Mesenchymal stem cell (in vitro differentiated cells and primary cell): ENCODE data around the gene SNX15. TPM values are rescaled to one million over a fixed set of nuclear protein-coding genes. Genes with fewer than 3 reads are reported as not detected.
"Not testable (repeated sequence)": the region's sequence is repeated elsewhere in the genome, so short reads cannot be mapped to it uniquely, and the experiment has no call there.

Experiments used
- DNase-seq: peaks from one replicate; pipeline ENCODE4 v3.0.0-alpha.2; 2013
- H2AFZ ChIP-seq: one replicate; pipeline ENCODE4 v1.6.1; 2013; ENCODE audit warnings: low read depth, mild to moderate bottlenecking, control low read depth, inconsistent platforms, low read length, moderate library complexity
- H2AK5ac ChIP-seq: 2 replicates; pipeline ENCODE4 v1.6.1; 2013; ENCODE audit warnings: low read length, moderate library complexity, mild to moderate bottlenecking, inconsistent platforms; ENCODE audit not compliant: severe bottlenecking
- H2BK120ac ChIP-seq: one replicate; pipeline ENCODE4 v1.6.1; 2013; ENCODE audit warnings: low read depth, mild to moderate bottlenecking, inconsistent platforms, low read length, moderate library complexity
- H2BK12ac ChIP-seq, 2 experiments: one replicate each; pipeline ENCODE4 v1.6.1; 2013; ENCODE audit warnings: inconsistent platforms in 2 of 2, low read length in 2 of 2, mild to moderate bottlenecking in 2 of 2, moderate library complexity in 2 of 2, control low read depth in 1 of 2
- H2BK15ac ChIP-seq: one replicate; pipeline ENCODE4 v1.6.1; 2013; ENCODE audit warnings: mild to moderate bottlenecking, low read depth, inconsistent platforms; ENCODE audit not compliant: poor library complexity, severe bottlenecking
- H2BK5ac ChIP-seq: 2 replicates; pipeline ENCODE4 v1.6.1; 2013; ENCODE audit warnings: low read depth, mild to moderate bottlenecking, low read length, control low read depth, inconsistent platforms; ENCODE audit not compliant: poor library complexity, severe bottlenecking
- H3K14ac ChIP-seq, 2 experiments: one replicate each; pipeline ENCODE4 v1.6.1; 2013; ENCODE audit warnings: inconsistent platforms in 2 of 2, low read length in 2 of 2, control low read depth in 1 of 2, mild to moderate bottlenecking in 1 of 2, moderate library complexity in 1 of 2
- H3K18ac ChIP-seq, 2 experiments: one replicate each; pipeline ENCODE4 v1.6.1; 2013; ENCODE audit warnings: inconsistent platforms in 2 of 2, low read length in 2 of 2, control low read depth in 1 of 2, low read depth in 1 of 2, mild to moderate bottlenecking in 1 of 2
- H3K23ac ChIP-seq, 2 experiments: one replicate each; pipeline ENCODE4 v1.6.1; 2013; ENCODE audit warnings: inconsistent platforms in 2 of 2, low read length in 2 of 2, mild to moderate bottlenecking in 2 of 2, moderate library complexity in 2 of 2, control low read depth in 1 of 2
- H3K27ac ChIP-seq: 2 replicates; pipeline ENCODE4 v1.5.1; 2013; ENCODE audit warnings: mild to moderate bottlenecking, moderate library complexity, low read length, control low read depth, inconsistent platforms; ENCODE audit not compliant: poor library complexity, severe bottlenecking
- H3K27me3 ChIP-seq, 2 experiments: 2 replicates each; pipeline versions ENCODE4 v1.6.1 to v1.7.0; 2013; ENCODE audit warnings: low read length in 2 of 2, mild to moderate bottlenecking in 2 of 2, moderate library complexity in 2 of 2, control low read depth in 1 of 2, inconsistent platforms in 1 of 2; ENCODE audit not compliant: control insufficient read depth in 1 of 2, insufficient read depth in 1 of 2
- H3K36me3 ChIP-seq, 2 experiments: 2 replicates each; pipeline versions ENCODE4 v1.6.1 to v1.7.0; 2013; ENCODE audit warnings: low read length in 2 of 2, control low read depth in 1 of 2, inconsistent platforms in 1 of 2, low read depth in 1 of 2, mild to moderate bottlenecking in 1 of 2; ENCODE audit not compliant: insufficient read depth in 2 of 2, control insufficient read depth in 1 of 2
- H3K4ac ChIP-seq, 2 experiments: one replicate each; pipeline ENCODE4 v1.6.1; 2013; ENCODE audit warnings: inconsistent platforms in 2 of 2, low read length in 2 of 2, mild to moderate bottlenecking in 2 of 2, moderate library complexity in 2 of 2, control low read depth in 1 of 2, low read depth in 1 of 2
- H3K4me1 ChIP-seq: 2 replicates; pipeline ENCODE4 v1.6.1; 2013; ENCODE audit warnings: low read depth, low read length, control low read depth; ENCODE audit not compliant: control insufficient read depth, insufficient read depth
- H3K4me2 ChIP-seq: 2 replicates; pipeline ENCODE4 v1.6.1; 2013; ENCODE audit warnings: low read length, mild to moderate bottlenecking, inconsistent platforms; ENCODE audit not compliant: poor library complexity, severe bottlenecking
- H3K4me3 ChIP-seq, 2 experiments: 2 replicates each; pipeline versions ENCODE4 v1.5.1 to v1.7.0; 2013; ENCODE audit warnings: low read length in 2 of 2, mild to moderate bottlenecking in 2 of 2, control low read depth in 1 of 2, low read depth in 1 of 2; ENCODE audit not compliant: insufficient read depth in 1 of 2
- H3K79me1 ChIP-seq: replicated peaks from 2 replicates; pipeline ENCODE4 v1.6.1; 2013; ENCODE audit warnings: mild to moderate bottlenecking, control low read depth, low read length, inconsistent platforms; ENCODE audit not compliant: poor library complexity, severe bottlenecking
- H3K9ac ChIP-seq: 2 replicates; pipeline ENCODE4 v1.7.0; 2013; ENCODE audit warnings: mild to moderate bottlenecking, low read length, moderate library complexity
- H3K9me3 ChIP-seq: 2 replicates; pipeline ENCODE4 v1.7.0; 2013; ENCODE audit warnings: mild to moderate bottlenecking, low read length; ENCODE audit not compliant: control insufficient read depth
- H4K8ac ChIP-seq: one replicate; pipeline ENCODE4 v1.6.1; 2013; ENCODE audit warnings: inconsistent platforms, mild to moderate bottlenecking, low read length, moderate library complexity
- H4K91ac ChIP-seq: one replicate; pipeline ENCODE4 v1.6.1; 2013; ENCODE audit warnings: mild to moderate bottlenecking, low read length, inconsistent platforms
- WGBS: methylation state at CpG from one replicate; pipeline ENCODE4 v1.1.7; 2013; ENCODE audit warnings: mixed read lengths; 5-methylcytosine and 5-hydroxymethylcytosine counted together
- polyA plus RNA-seq, 2 experiments: library from polyadenylated mRNA; stranded (reverse); fragments of 200-250 nt; gene quantifications; one replicate each; pipeline ENCODE4 v1.2.3, GENCODE V29; 2013

SNX15 gene, protein sequence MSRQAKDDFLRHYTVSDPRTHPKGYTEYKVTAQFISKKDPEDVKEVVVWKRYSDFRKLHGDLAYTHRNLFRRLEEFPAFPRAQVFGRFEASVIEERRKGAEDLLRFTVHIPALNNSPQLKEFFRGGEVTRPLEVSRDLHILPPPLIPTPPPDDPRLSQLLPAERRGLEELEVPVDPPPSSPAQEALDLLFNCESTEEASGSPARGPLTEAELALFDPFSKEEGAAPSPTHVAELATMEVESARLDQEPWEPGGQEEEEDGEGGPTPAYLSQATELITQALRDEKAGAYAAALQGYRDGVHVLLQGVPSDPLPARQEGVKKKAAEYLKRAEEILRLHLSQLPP
- polyA plus RNA-seq (2013, experiment 1 of 2), result 18.5 TPM
- 17.5 TPM for polyA plus RNA-seq (2013, experiment 2 of 2)

DNA sequence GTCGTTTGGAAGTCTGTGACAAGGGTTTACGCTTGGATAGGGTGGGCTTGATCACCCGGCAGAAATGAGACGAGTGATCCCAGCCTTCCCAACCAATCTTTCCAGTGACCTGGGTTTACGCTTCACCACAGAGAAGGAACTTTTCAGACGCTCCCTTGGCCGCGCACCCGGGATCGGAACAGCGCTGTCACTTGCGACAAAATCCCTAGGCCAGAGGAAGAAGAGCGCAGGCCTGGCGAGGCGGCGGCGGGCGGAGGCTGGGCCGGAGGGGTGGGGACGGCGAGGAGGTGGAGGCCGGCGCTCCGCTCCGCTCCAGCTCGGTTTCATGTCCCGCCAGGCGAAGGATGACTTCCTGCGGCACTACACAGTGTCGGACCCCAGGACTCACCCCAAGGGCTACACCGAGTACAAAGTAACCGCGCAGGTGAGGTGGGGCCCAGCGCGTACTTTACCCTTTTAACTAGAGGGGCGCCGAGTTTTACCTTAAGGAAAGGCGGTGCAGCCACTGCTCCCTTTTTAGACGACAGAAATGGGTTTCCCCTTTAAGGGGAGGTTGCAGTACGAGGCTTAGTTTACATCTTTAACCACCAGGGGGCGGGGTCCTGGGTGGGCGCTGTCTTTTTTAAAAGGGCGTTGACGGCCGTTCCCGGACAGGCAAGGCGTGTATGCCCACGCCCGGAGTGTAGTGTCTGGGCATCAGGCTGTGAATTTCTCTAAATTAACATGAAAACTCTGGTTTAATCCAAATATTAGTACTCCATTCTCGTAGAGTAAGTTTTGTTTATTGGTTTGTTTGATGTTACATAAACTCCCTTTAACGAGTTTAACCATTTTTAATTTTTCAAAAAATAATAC is at the start of gene SNX15:
TSS of gene SNX15 (plus strand) at position 227 of the 855 bp plus-strand sequence. CDS start at position 326, 99 bp downstream.
- Histone ChIP-seq H4K8ac (peak within 1 kb of the TSS; percentile 95), H2AK5ac (no peak within 1 kb of the TSS), H4K91ac (no peak within 1 kb of the TSS), H3K27me3 (no peaks in the 10 kb centered on the region), H2BK120ac (peak within 1 kb of the TSS; percentile 68), H2BK15ac (peak within 1 kb of the TSS; percentile 99), H3K4me2 (peak within 1 kb of the TSS; percentile 84), H3K14ac (no peak within 1 kb of the TSS), H3K18ac (peak within 1 kb of the TSS; percentile 98 to 99), H3K4ac (peak within 1 kb of the TSS in 1 of 2 experiments; percentile 87), H2BK12ac (peak within 1 kb of the TSS in 1 of 2 experiments; percentile 95), H3K9ac (peak within 1 kb of the TSS; percentile 87), H3K9me3 (no peaks in the 10 kb centered on the region), H3K23ac (peak within 1 kb of the TSS in 1 of 2 experiments; percentile 42), H3K27ac (peak within 1 kb of the TSS; percentile 97), H3K36me3 (peaks cover 13 to 18% of the 10 kb centered on the region in 2 experiments), H3K79me1 (peaks cover 17% of the 10 kb centered on the region), H2BK5ac (no peak within 1 kb of the TSS), H3K4me3 (peak within 1 kb of the TSS; percentile 84), H2AFZ (peak within 1 kb of the TSS; percentile 81), H3K4me1 (peaks cover 2% of the 10 kb centered on the region)
- WGBS, result under 1% methylated on average over 42 of the region's 51 CpGs
- peak; percentile 97 for DNase-seq

DNA sequence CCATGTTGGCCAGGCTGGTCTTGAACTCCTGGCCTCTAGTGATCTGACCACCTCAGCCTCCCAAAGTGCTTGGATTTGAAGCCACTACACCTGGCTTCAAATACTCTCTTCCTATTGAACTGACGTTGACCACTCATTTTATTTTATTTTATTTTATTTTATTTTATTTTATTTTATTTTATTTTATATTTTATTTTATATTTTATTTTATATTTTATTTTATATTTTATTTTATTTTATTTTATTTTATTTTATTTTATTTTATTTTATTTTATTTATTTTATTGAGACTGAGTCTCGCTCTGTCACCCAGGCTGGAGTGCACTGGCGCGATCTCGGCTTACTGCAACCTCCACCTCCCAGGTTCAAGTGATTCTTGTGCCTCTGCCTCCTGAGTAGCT is 43.9 kb upstream of the SNX15 start:
- not testable (repeated sequence) for H2BK12ac ChIP-seq, H4K8ac ChIP-seq, H3K9me3 ChIP-seq, H3K23ac ChIP-seq, H3K27ac ChIP-seq, H3K36me3 ChIP-seq, H2BK5ac ChIP-seq, H4K91ac ChIP-seq, H3K4me3 ChIP-seq, H2AFZ ChIP-seq, H3K27me3 ChIP-seq, H3K18ac ChIP-seq, H3K79me1 ChIP-seq, H2BK120ac ChIP-seq, H3K4me2 ChIP-seq, H3K4me1 ChIP-seq, H2BK15ac ChIP-seq, H2AK5ac ChIP-seq, H3K9ac ChIP-seq, H3K4ac ChIP-seq, H3K14ac ChIP-seq, DNase-seq
- 97% methylated on average over 4 of the region's 5 CpGs for WGBS

DNA sequence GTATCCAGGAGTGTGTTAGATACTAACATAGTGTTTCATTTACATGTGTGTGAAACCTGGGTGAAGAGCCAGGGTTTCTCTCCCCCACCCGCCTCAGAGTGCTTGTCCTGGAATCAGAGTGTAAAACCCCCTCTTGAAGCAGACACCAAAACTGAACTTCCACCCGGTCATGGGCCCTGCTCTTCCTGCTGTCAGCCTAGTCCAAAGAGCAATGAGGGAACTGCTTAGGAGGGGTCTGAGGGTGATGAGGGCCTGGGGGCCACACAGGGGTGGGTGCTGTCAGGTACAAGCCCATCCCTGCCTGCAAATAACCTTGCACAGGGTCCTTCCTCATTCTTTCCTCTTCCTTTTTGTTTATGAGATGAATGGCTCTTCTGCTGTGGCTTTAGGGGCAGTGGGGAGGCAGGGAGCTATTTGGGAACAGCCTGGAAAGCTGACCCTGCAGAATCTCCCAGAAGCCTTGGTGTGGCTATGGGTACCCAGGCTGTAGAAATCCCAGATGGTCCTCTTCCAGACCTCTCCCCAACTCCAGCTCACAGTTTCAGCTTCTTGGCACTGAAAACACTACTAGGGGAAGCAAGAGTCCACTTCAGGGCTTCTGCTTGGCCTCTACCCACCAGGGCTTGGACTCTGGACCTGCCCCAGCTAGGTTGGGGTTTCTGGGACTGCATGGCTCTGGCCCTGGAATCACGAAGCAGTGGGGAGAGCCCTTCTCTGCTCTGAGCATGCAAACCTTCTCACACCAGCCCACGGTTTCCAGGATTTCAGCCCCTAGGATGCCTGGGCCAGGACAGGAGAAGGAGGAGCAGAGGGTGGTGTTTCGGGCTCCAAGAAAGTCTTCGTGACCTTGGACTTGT is 39.0 kb upstream of the SNX15 start:
- Histone ChIP-seq H3K9me3 (no peaks in the 10 kb centered on the region), H2AK5ac (no peak overlapping the region)
- 96% methylated on average over 4 of the region's 6 CpGs for WGBS

More for the DNA sequence above, 39.0 kb upstream of the SNX15 start:
- no peak overlapping the region for H2BK15ac ChIP-seq
- no peak overlapping the region for H3K23ac ChIP-seq
- H3K4ac ChIP-seq, result no peak overlapping the region
- H3K27ac ChIP-seq, result no peak overlapping the region
- H3K4me3 ChIP-seq, result no peak overlapping the region
- no peaks in the 10 kb centered on the region for H3K36me3 ChIP-seq
- H3K9ac ChIP-seq, result no peak overlapping the region
- no peak overlapping the region for H2BK120ac ChIP-seq
- H3K79me1 ChIP-seq, result no peaks in the 10 kb centered on the region
- no peak overlapping the region for H2BK12ac ChIP-seq
- no peak overlapping the region for H3K14ac ChIP-seq
- H3K4me1 ChIP-seq, result peaks cover 2% of the 10 kb centered on the region
- no peak for DNase-seq
- H4K8ac ChIP-seq, result no peak overlapping the region
- H2BK5ac ChIP-seq, result no peak overlapping the region
- H3K18ac ChIP-seq, result no peak overlapping the region
- peaks cover 0 to 13% of the 10 kb centered on the region in 2 experiments for H3K27me3 ChIP-seq
- H2AFZ ChIP-seq, result no peak overlapping the region
- no peak overlapping the region for H4K91ac ChIP-seq
- no peak overlapping the region for H3K4me2 ChIP-seq
